GM21529 (cell line): ENCODE data around the gene PTPRC.

Experiments used
- ATAC-seq: cut with Tn5 transposase; IDR thresholded peaks from one replicate; pipeline ENCODE4 v1.9.1; 2021; ENCODE audit not compliant: unreplicated experiment

The PTPRC gene

DNA sequence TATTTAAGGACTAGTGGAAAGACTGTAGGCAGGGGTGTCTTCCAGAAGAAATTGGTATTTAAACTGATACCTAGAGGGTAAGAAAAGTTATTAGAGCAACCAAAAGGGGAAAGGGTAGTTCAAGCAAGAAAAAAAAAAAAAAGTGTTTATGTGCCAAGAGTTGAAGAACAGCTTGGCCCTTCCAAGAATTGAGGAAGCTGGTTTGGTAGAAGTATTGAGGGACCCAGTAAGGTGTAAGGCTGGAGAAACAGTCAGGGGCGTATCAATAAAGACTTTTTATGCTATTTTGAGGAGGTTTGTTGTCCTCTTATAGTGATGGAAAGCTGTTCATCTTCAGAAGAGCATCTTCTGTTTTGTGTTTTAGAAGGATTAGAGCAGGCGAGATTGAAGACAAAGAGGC lies 108.3 kb downstream of the PTPRC start:
- ATAC-seq, result no peak

DNA sequence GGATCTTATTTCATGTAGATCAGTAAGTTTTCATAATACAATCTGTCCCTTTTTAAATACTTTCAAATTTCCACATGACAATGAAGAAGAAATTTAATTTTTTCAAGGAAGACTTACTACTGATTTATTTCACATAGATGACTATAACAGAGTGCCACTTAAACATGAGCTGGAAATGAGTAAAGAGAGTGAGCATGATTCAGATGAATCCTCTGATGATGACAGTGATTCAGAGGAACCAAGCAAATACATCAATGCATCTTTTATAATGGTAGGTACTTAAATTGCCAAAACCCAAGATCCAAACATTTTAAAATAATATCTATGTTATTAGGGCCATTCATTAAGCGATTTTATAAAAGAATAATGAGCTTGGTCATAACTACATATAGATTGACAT lies 110.4 kb downstream of the PTPRC start:
- no peak for ATAC-seq

DNA sequence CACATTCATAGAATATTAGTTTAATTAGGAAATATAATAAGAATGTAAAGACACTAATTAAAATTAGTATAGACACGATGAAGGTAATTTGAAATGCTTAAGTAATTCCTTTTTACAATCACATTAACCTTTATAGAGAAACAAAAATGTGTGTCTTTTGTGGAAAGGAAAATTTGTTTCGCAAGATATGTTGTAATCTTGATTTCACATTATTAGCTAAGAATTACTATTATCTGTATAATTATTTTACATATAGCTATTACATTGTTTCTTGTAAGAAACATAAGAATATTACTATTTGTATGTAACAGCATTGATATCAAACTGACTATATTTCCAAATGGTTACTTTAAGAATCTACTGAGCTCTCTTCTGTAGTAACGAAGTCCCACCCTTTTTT lies 111.2 kb downstream of the PTPRC start:
- ATAC-seq, result no peak

DNA sequence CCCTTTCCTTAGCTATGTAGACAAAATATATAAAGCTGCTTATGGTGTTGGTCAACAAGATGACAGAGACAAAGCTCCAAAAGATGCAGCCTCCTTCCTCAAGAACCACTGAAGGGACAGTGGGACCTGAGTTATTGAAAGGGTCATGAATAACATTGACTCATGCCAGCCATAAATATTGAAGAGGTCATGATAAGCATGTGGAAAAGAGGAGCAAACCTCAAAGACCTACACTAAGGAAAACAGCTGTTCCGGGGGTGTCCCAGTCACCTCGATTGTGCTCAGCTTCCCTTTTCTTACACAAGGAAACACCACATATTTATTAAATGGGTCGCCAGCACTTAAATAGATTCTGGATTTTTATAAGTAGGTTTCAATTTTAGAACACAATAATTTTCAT lies 112.9 kb downstream of the PTPRC start:
- no peak for ATAC-seq

DNA sequence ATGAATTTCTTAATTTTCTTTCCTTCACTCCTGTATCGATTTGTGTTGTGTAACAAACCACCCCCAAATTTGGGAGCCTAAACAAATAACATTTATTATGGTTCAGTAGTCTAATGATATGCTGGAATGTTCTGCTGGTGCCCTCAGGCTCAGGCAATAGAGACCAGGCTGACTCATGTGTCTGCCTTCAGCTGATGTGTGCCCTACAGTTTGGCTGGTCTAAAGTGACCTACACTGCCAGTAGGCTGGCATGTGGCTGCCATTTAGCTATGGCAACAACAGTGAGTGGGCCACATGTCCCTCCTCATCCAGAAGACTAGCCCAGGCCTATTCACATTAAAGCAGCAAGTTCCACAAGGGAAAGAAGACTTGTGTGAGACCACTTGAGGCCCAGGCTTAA lies 115.8 kb downstream of the PTPRC start:
- no peak for ATAC-seq

DNA sequence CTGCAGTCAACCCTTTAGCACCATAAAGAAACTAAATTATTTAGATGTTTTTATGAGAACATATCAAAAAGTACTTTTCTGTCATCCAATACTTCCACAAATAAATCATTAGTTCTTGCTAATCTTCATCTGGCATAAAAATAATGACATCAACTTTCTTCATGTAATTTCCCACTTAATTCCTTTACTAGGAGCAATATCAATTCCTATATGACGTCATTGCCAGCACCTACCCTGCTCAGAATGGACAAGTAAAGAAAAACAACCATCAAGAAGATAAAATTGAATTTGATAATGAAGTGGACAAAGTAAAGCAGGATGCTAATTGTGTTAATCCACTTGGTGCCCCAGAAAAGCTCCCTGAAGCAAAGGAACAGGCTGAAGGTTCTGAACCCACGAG lies 116.9 kb downstream of the PTPRC start:
- ATAC-seq, result no peak

DNA sequence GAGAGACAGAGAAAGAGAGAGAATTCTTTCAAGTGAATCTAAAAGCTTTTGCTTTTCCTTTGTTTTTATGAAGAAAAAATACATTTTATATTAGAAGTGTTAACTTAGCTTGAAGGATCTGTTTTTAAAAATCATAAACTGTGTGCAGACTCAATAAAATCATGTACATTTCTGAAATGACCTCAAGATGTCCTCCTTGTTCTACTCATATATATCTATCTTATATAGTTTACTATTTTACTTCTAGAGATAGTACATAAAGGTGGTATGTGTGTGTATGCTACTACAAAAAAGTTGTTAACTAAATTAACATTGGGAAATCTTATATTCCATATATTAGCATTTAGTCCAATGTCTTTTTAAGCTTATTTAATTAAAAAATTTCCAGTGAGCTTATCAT lies 117.6 kb downstream of the PTPRC start:
- ATAC-seq, result no peak

DNA sequence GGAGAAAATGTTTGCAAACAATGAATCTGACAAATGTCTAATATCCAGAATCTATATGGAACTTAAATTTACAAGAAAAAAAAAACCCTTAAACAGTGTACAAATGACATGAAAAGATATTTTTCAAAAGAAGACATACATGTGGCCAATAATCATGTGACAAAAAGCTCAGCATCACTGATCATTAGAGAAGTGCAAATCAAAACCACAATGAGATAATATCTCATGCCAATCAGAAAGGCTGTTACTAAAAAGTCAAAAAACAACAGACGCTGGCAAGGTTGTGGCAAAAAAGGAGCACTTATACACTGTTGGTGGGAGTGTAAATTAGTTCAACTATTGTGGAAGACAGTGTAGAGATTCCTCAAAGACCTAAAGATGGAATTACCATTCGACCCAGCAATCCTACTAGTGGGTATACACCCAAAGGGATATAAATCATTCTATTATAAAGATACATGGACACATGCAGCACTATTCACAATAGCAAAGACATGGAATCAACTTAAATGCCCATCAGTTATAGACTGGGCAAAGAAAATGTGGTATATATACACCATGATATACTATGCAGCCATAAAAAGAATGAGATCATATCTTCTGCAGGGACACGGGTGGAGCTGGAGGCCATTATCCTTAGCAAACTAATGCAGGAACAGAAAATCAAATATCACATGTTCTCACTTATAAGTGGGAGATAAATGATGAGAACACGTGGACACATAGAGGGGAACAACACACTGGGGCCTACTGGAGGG lies 123.2 kb downstream of the PTPRC start:
- no peak for ATAC-seq

DNA sequence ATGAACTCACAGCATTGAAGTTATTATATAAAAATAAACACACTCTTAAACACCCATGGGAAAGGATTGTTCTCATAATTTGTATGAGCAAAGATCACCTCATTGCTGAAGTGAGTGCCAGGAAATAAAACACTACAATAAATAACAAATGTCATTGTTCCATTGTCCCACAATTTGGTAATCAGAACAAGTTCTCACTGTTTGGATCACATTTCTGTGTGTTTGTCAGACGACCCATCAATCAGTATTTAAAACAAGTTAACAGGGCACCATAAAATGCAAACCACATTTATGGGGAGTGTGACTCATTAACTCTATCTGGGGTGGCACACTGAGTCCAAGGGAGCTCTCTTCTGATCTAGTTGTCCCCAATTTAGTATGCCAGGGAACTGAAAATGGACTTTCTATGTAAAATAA lies 124.5 kb downstream of the PTPRC start:
- ATAC-seq, result no peak

DNA sequence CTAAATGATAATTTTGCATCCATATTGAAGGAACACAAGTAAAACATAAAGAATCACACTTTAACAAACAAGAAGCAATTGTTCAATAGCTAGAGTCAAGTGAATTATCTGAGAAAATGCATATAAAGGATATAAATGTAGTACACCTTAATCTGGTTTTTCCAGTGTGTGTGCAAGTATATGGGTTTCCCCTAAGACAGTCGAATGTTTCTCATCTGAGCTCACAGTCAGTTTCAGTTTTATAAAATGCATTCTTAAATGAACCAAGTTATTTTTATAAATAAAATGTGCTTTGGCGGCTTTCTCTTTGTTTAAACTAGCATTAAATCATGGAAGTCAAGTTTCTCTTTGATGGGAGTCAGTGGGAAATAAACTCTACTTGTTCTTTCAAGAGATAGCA lies 125.9 kb downstream of the PTPRC start:
- no peak for ATAC-seq

DNA sequence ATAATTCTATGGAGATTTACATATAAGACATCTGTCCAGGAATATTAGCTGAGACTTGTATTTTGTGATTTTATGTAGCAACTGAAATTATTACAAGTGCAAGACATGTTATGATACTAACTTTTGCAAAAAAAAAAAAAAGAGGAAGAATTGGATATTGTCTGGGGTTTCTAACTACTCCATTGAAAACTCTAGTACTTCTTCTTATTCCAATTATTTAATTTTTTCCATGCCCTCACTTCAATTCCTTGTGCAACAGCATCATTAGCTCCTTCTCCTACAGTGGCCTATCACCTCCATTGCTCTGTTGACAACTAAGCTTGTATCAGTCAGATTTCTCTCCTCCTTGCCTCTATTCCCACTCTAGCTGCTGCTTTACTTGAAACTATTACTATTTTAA lies 126.6 kb downstream of the PTPRC start:
- no peak for ATAC-seq

DNA sequence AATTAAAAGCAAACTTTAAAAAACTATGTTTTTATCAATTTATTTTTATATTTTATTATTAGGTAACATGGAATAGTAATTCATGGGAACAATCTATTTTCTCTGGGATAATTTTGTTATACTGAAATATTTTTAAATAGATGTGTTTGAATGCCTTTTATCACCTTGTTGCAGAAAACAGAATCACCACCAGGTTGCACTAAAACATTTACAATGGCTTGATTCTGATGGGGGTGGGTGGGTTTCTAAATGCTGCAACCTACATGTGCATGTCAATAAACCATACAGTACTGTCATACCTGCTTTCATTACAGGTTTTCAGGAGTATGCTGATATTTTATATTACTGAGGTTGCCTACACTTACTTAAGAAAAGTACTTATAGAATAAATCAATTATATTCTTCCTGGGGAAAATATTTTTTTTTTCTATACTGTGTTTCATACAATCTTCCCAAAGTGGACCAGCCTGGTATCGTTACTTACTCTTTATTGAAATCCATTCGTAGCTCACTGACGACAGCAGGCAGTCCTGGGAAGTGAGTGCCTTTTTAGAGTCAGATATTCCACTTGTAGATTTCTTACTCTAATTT lies 132.8 kb downstream of the PTPRC start:
- ATAC-seq, result no peak

DNA sequence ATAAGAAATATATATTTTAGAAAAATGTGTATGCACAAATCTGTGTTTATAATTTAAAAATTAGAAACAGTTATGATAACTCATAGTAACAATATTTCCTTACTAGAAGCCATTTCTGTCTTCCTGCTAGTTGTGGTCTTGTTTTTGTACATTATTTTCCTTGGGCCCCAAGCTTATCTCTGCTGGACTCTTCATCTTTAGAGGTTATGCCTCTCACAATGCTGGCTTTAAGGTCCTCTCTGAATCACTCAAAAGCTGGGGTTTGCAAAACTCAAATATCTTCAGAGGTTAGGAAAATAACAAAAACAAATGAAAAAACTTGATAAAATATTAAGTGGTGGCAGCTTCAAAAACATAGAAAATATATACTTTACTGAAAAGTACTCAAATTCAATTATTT lies 133.8 kb downstream of the PTPRC start:
- ATAC-seq, result no peak

DNA sequence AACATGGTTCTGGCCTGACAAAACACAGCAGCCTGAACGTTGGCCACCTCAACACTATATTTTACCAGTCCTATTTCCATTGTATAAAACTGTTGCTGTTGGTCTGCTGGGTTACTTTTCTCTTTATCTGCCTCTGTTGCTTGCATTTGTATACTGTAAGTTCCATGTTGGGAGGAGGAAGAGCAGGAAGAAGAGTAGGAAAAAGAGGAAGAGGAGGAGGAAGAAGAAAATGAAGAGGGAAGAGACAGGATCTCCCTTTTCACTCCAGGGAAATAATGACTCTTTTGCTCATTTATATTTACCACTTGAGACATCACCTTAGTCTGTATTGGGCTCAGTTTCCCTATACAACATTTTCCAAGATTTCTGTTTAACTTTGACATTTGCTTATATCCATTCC lies 134.2 kb downstream of the PTPRC start:
- ATAC-seq, result no peak

DNA sequence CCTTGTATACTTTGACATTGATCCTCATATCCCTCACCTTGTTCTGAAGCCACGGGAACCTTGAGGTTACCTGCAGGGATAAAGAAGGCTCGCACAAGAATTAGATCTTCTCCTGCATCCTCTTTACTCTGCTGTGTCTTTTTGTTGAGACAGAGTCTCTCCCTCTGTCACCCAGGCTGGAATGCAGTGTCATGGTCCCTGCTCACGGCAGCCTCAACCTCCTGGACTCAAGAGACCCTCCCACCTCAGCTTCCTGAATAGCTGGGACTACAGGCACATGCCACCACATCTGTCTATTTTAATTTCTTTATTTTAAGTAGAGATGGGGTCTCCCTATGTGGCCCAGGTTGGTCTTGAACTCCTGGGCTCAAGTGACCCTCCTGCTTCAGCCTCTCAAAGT lies 134.7 kb downstream of the PTPRC start:
- no peak for ATAC-seq

DNA sequence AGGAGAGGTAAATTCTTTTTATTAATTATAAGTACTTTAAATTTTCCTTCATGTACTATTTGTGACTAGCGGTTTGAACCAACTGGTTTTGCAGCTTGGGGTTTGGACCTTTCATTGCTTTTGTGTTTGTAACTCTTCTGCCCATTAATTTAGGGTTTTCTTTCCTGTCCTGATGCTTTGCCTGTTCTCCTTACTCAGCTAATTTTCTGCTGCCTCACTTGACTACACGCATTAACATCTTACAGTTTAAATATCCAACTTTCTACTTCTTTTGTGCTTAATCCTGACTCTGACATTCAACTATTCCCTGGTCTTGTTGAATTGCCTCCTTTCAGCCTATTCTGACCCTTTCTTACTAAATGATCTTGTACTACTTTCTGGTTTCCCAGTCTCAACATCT lies 135.6 kb downstream of the PTPRC start:
- ATAC-seq, result no peak

DNA sequence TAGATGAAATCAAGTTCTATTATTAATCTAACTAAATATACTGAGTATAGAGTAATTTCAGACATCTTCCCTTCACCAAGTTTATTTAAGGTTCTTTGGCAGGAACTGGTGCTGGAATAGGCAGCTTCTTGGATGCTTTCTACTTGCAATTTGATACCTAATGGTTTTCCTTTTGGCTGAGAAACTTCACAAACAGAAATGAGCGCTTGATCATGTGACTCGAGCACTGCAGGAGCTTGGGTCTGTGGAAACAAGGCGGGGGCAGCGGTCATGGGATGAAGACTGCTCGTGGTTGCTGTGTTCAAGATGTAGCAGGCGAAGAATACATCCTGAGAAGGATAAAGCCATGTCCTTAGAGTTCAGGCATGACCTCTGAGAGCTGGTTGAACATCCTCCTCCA lies 136.8 kb downstream of the PTPRC start:
- ATAC-seq, result no peak

DNA sequence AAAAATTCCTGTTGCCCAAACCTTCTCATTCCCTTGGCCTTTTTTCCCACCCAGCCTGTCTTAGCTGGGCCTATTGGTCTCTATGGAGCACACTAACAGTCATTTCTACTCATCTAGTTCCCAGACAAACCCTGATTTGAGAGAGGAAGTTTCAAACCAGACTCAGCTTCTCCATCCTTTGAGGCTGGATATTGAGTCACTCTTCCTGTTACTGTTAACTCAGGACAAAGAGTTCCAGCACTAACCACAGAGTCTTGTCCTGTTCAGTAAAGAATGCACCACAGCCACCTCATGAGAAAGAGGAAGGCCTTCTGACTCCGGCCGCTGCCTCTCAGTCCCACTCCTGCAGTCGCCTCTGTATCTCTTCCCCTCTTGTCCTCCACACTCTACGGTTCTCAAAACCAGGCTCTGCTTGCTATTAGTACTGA lies 137.8 kb downstream of the PTPRC start:
- ATAC-seq, result no peak

DNA sequence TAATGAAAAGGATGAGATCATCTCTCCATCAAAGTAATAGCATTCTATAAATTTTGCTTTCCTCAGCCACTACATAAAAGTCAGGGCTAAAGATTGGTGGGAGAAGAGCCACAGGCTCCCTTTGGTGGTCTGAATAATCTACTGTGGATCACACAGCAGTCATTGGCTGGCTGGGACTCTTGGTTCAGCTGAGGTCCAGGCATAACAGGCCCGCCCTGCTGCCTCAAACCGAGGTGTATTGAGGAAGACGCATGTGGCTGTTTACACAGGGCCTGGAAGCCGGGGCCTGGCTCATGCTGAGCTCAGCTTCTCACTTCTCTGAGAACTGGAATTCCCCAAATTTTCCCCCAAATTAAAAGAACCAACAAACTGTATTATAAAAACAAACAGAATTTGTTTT lies 139.2 kb downstream of the PTPRC start:
- ATAC-seq, result no peak

DNA sequence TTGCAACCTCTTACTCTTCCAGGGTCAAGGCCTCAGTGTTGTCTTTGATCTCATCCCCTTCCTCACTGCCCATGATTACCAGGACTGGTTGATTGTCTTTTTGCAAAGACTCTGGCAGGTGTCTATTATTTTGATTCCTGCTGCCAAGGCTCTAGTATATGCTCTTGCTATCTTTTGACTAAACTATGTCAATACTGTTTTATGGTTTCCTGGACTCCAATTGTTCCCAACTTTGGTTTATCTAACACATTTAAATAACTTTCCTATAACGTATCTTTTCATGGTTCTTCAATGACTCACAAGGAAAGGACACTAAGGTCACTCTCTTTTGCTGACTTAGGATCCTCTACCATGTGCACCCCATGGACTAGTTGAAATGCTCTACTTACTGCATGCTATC lies 141.5 kb downstream of the PTPRC start:
- ATAC-seq, result no peak

DNA sequence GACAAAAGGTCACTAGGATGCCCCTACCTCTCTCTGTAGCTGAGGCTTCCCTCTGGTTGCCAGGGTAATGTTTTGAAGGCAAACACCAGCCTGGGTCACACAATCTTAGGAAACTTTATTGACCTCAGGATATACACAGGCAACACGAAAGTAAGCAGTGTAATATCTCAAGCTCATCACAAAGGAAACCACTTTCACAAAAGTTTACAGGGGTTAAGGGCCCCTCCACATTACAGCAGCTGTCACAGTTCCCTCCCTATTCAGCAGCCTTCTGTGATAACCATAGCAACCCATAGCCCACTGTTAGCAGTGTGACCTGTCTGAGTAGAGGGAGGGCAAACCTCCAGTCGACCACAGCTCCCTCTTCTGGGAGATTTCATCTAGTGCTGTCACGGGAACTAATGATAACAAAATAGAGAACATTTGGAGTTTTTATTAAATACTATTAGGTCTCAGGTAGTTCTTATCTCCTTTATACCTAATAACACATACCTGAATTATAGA lies 149.8 kb downstream of the PTPRC start:
- peak; percentile 86 for ATAC-seq

DNA sequence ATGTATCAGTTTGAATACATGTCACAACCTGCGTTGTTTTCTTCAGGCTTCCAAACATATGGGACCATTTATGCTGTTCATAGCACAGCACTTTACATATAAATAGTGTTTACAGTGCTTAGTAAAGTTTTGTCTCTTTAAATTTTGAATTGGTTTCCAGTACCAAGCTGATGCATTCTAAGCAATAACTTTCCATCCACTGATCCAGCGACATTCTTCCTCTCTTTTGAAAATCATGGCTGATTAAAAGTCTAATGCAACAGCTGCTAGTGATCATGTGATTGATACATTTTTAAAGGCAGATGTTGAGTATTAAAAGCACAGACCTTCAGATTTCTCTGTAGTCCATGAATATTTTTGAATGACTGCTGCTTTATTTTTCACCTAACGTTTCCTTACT lies 154.9 kb downstream of the PTPRC start:
- no peak for ATAC-seq

DNA sequence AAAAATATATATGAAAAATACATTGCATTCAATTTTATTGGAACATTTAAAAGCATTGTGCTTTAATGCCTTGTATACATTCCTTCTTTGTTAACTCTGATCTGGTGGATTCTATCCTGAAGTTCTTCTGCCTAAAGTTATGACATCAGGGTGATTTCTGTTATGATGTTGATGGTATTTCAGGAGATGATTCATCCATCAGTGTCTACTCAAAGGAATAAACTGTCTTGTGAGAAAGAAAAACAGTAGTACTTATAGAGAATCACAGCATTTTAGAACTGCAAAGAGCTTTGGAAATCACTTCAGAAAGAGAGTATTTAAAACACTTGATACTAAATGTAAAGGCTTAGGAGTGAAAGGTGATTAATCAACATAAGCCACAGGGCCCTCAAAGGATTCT lies 155.7 kb downstream of the PTPRC start:
- ATAC-seq, result no peak
